ENCODE measurements around the gene MTX1. TPM values are rescaled to one million over a fixed set of nuclear protein-coding genes. Genes with fewer than 3 reads are reported as not detected.

Gene MTX1
- total and polyA plus RNA-seq, 4 donors: 25.6 to 72.1 (median 58.3) TPM

GRCh38 chr1:155254714-155255242 is 46.3 kb downstream of the MTX1 start:
- DNase-seq: peak in 1 of 3 donors; percentile 37
- WGBS, 2 donors: 6 to 10% methylated on average over 18 to 35 of the region's 35 CpGs
- Histone ChIP-seq H3K4me1 (ENCODE audit: control insufficient read depth in 5 of 5, insufficient read depth in 5 of 5, low read length in 5 of 5) (peaks cover 0 to 32% (median 11%) of the 10 kb centered on the region in 5 donors), H3K9ac (ENCODE audit: insufficient read depth in 1 of 2, low read length in 2 of 2) (no peak overlapping the region), H3K9me3 (ENCODE audit: control insufficient read depth in 4 of 4, insufficient read depth in 3 of 4, low read length in 3 of 4) (no peaks in the 10 kb centered on the region), H3K4me3 (peak overlapping the region; percentile 60), H3K27me3 (ENCODE audit: control insufficient read depth in 3 of 3, insufficient read depth in 3 of 3, low read length in 2 of 3) (no peaks in the 10 kb centered on the region), H3K27ac (ENCODE audit: low read depth in 1 of 2, low read length in 1 of 2) (peak overlapping the region; percentile 86 to 99), H3K36me3 (ENCODE audit: control insufficient read depth in 4 of 4, insufficient read depth in 4 of 4, low read length in 4 of 4) (peaks cover 0 to 14% (median 11%) of the 10 kb centered on the region in 4 donors)
- ATAC-seq (ENCODE audit: insufficient read depth, low FRiP score): no peak
- TF ChIP-seq, protein P1, sequence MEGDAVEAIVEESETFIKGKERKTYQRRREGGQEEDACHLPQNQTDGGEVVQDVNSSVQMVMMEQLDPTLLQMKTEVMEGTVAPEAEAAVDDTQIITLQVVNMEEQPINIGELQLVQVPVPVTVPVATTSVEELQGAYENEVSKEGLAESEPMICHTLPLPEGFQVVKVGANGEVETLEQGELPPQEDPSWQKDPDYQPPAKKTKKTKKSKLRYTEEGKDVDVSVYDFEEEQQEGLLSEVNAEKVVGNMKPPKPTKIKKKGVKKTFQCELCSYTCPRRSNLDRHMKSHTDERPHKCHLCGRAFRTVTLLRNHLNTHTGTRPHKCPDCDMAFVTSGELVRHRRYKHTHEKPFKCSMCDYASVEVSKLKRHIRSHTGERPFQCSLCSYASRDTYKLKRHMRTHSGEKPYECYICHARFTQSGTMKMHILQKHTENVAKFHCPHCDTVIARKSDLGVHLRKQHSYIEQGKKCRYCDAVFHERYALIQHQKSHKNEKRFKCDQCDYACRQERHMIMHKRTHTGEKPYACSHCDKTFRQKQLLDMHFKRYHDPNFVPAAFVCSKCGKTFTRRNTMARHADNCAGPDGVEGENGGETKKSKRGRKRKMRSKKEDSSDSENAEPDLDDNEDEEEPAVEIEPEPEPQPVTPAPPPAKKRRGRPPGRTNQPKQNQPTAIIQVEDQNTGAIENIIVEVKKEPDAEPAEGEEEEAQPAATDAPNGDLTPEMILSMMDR (IDR thresholded peaks at IDR 0.05; ENCODE audit: control extremely low read depth, extremely low read depth): no peak

DNA sequence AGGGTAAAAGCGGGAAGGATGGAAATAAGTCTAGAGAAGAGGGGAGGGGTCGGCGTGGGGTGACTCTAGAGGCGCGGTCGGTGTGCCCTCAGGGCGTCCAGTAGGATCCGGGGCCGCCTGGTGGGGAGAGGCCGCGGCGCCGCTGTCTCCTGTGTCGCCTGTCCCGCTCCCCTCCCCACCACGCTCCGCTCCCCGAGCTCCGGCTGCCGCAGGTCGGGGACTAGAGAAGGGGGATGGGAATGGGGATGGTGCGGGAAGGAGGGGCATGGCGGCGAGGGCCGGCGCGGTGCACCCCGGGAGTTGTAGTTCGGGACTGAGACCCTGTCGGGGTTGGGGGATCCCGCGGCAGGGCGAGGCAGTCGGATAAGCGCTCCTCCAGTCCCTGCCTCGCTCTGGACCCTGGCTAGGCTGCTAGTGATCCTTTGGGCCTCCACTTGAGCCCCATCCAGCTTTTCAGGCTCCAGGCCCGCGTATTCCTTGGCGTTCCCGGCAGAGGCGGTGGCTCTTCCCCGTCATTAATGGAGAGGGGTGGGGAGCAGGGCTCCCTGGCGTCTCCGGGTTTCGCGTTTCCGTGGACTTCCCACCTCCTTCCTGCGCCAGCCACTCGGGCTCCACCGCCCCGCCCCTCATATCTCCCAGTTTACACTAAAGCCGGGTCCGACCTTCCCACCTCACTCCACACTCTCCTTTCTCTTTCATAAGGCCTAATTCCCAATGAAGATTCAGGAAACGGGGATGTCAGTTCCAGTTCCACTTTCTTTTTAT is 46.9 kb downstream of the MTX1 start, which contains the start of gene ENTREP3:
Gene ENTREP3, minus strand, starts transcription at position 241 of the 765 bp plus-strand sequence. CDS start 606 bp downstream, outside the sequence.
- 1 to 3% methylated on average over 53 to 54 of the region's 54 CpGs for WGBS, 2 donors
- Histone ChIP-seq H3K9me3 (ENCODE audit: control insufficient read depth in 4 of 4, insufficient read depth in 3 of 4, low read length in 3 of 4) (no peaks in the 10 kb centered on the region), H3K36me3 (ENCODE audit: control insufficient read depth in 4 of 4, insufficient read depth in 4 of 4, low read length in 4 of 4) (peaks cover 0 to 19% (median 11%) of the 10 kb centered on the region in 4 donors), H3K9ac (ENCODE audit: insufficient read depth in 1 of 2, low read length in 2 of 2) (peak within 1 kb of the TSS; percentile 17 to 84), H3K4me1 (ENCODE audit: control insufficient read depth in 5 of 5, insufficient read depth in 5 of 5, low read length in 5 of 5) (peaks cover 0 to 32% (median 10%) of the 10 kb centered on the region in 5 donors), H3K27ac (ENCODE audit: low read depth in 1 of 2, low read length in 1 of 2) (peak within 1 kb of the TSS; percentile 86 to 99), H3K27me3 (ENCODE audit: control insufficient read depth in 3 of 3, insufficient read depth in 3 of 3, low read length in 2 of 3) (no peaks in the 10 kb centered on the region), H3K4me3 (peak within 1 kb of the TSS; percentile 60)
- DNase-seq: peak; percentile 93 to 95 (median 94)
- TF ChIP-seq, protein P1 (IDR thresholded peaks at IDR 0.05; ENCODE audit: control extremely low read depth, extremely low read depth): no peak
- peak; percentile 91 for ATAC-seq (ENCODE audit: insufficient read depth, low FRiP score)

- H3K27me3 ChIP-seq (ENCODE audit: control insufficient read depth in 3 of 3, insufficient read depth in 3 of 3, low read length in 2 of 3): no peaks in the 10 kb centered on the region
- no peak overlapping the region for H3K4me3 ChIP-seq
- H3K36me3 ChIP-seq (ENCODE audit: control insufficient read depth in 4 of 4, insufficient read depth in 4 of 4, low read length in 4 of 4): peaks cover 0 to 19% (median 11%) of the 10 kb centered on the region in 4 donors
- peaks cover 5 to 35% (median 11%) of the 10 kb centered on the region in 5 donors for H3K4me1 ChIP-seq (ENCODE audit: control insufficient read depth in 5 of 5, insufficient read depth in 5 of 5, low read length in 5 of 5)
- TF ChIP-seq, protein P1 (IDR thresholded peaks at IDR 0.05; ENCODE audit: control extremely low read depth, extremely low read depth): no peak
- H3K27ac ChIP-seq (ENCODE audit: low read depth in 1 of 2, low read length in 1 of 2): peak overlapping the region; percentile 86 to 99
- DNase-seq (no peak), ATAC-seq (ENCODE audit: insufficient read depth, low FRiP score) (no peak)
- no peaks in the 10 kb centered on the region for H3K9me3 ChIP-seq (ENCODE audit: control insufficient read depth in 4 of 4, insufficient read depth in 3 of 4, low read length in 3 of 4)
- peak overlapping the region in 1 of 2 donors; percentile 17 for H3K9ac ChIP-seq (ENCODE audit: insufficient read depth in 1 of 2, low read length in 2 of 2)
- WGBS, 2 donors: 81% methylated on average over 20 of the region's 20 CpGs
Measured at GRCh38 chr1:155256058-155256852, 47.8 kb downstream of the MTX1 start.
